Epidermal melanocyte (primary cell): ENCODE results near the gene ATP8A1.
"Not testable (repeated sequence)": the region's sequence is repeated elsewhere in the genome, so short reads cannot be mapped to it uniquely, and the experiment has no call there.

Source experiments
- DNase-seq: peaks from one replicate; pipeline ENCODE4 v3.0.0; 2011; ENCODE audit warnings: low spot score; ENCODE audit not compliant: insufficient read length

ATP8A1 gene

GRCh38 chr4:42656944-42657792 is at the start of gene ATP8A1:
Gene ATP8A1, minus strand, starts transcription at chr4:42657105. Its CDS starts 232 bp downstream, at chr4:42656873.
- DNase-seq: peak; percentile 76

GRCh38 chr4:42706086-42706485 is 49.2 kb upstream of the ATP8A1 start:
- no peak for DNase-seq

- DNase-seq: no peak
These were observed 46.9 kb upstream of the ATP8A1 start for GRCh38 chr4:42703813-42704212.

- no peak for DNase-seq
These were observed 46.0 kb upstream of the ATP8A1 start for GRCh38 chr4:42702895-42703294.

GRCh38 chr4:42701780-42702179 is 44.9 kb upstream of the ATP8A1 start:
- DNase-seq: not testable (repeated sequence)

GRCh38 chr4:42690537-42690936 is 33.6 kb upstream of the ATP8A1 start:
- DNase-seq: no peak

- DNase-seq: no peak
These were observed 26.5 kb upstream of the ATP8A1 start for GRCh38 chr4:42683393-42683792.

- no peak for DNase-seq
These were observed 21.6 kb upstream of the ATP8A1 start for GRCh38 chr4:42678512-42678911.

- no peak for DNase-seq
These were observed 19.4 kb upstream of the ATP8A1 start for GRCh38 chr4:42676066-42676951.

GRCh38 chr4:42673082-42673425 is 16.1 kb upstream of the ATP8A1 start:
- no peak for DNase-seq

GRCh38 chr4:42672359-42673081 is 15.6 kb upstream of the ATP8A1 start:
- no peak for DNase-seq

- DNase-seq: no peak
These were observed 14.7 kb upstream of the ATP8A1 start for GRCh38 chr4:42671431-42672194.

- DNase-seq: no peak
These were observed 1.4 kb upstream of the ATP8A1 start for GRCh38 chr4:42658261-42658660.

GRCh38 chr4:42656679-42656943 is 294 bp downstream of the ATP8A1 start:
- no peak for DNase-seq

- no peak for DNase-seq
These were observed 805 bp downstream of the ATP8A1 start for GRCh38 chr4:42655921-42656678.

GRCh38 chr4:42655269-42655637 is 1.7 kb downstream of the ATP8A1 start:
- DNase-seq: no peak

GRCh38 chr4:42654631-42655268 is 2.2 kb downstream of the ATP8A1 start:
- DNase-seq: no peak

- DNase-seq: no peak
These were observed 3.0 kb downstream of the ATP8A1 start for GRCh38 chr4:42653626-42654560.
